GM18861 (cell line): ENCODE data around the gene SPEM2.

Experiments
- ATAC-seq: cut with Tn5 transposase; IDR thresholded peaks from one replicate; pipeline ENCODE4 v1.9.1; 2021; ENCODE audit not compliant: unreplicated experiment

SPEM2 gene

DNA sequence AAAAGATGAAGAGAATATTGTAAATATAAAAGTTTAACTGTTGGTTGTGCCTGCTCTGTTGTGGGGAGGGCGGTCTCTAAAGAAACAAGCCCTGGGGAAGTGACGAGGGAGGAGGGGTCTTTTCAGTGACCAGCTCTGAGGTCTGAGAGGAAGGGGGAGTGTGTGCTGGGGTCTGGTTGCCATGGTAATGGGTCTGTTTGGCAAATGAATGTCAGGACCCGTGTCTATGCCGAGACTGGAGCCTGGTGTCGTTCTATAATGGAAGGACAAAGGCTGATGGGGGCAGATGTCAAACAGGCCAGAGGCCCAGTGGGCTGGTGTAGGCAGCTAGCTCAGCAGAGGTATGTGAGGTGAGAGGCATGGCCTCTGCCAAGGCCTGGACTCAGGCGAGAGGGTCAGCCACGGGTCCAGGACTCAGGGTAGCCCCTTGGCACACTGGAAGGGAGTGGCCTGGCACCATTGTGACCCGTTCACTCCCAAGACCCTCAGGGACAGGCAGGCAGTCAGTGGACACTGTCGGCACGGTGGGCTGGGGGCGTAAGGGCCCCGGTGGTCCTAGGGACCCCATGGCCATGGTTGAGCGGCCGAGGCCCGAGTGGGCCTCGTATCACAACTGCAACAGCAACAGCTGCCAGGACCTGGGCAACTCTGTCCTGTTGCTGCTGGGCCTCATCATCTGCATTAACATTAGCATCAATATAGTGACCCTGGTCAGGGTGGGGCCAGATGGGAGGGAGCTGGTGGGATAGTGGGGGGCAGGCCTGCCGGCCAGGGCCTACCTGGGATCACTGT lies 5.4 kb upstream of the SPEM2 start, which contains the start of gene SPEM1:
SPEM1 (plus strand) TSS at position 506 of the 792 bp plus-strand sequence; CDS start at position 567, 61 bp downstream.
- ATAC-seq = no peak

DNA sequence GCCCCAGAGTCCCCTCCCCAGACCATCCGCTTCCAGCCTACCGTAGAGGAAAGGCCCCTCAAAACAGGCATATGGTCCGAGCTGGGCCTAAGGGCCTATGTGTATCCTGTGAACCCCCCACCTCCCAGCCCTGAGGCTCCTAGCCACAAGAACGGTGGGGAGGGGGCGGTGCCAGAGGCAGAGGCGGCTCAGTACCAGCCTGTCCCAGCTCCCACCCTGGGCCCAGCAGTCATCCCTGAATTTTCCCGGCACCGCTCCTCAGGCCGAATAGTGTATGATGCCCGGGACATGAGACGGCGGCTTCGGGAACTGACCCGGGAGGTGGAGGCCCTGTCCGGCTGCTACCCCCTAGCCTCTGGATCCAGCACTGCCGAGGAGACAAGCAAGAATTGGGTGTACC lies 4.2 kb upstream of the SPEM2 start:
- no peak for ATAC-seq

DNA sequence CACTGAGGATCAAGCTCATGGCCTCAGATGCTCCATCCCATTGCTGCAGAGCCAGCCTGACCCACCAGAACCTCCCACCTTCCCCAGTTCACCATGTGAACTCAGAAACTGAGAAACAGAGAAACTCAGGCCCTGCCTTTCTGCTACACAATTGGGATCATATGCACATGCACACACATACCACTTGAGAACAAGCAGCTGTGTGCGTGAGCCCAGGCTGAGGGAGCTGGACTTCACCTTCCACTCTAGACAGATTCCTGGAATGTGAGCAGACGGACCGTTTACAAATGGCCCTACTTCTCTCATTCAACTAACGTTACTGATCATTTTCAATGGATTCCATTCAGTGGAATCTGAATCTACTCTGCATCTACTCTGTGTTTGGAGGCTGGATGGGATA lies 1.7 kb upstream of the SPEM2 start:
- ATAC-seq = no peak

DNA sequence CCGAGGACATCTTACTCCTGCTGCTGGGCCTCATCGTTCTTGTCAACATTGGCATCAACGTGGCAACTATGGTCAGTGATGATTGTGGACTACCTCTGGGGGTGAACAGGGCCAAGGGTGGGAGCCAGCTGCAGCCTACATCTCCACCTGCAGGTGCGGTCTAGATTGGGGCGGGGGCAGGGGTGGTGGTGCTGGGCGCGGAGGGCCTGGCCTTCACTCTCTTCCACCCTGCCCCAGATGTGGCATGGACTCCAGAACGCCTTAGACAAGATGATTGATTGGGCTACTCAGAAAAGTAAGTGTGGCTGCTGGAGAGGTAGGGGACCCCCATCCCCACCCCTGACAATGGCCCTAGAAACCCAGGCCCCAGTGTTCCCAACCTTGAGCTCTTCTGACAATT lies 340 bp downstream of the SPEM2 start:
- ATAC-seq = no peak

DNA sequence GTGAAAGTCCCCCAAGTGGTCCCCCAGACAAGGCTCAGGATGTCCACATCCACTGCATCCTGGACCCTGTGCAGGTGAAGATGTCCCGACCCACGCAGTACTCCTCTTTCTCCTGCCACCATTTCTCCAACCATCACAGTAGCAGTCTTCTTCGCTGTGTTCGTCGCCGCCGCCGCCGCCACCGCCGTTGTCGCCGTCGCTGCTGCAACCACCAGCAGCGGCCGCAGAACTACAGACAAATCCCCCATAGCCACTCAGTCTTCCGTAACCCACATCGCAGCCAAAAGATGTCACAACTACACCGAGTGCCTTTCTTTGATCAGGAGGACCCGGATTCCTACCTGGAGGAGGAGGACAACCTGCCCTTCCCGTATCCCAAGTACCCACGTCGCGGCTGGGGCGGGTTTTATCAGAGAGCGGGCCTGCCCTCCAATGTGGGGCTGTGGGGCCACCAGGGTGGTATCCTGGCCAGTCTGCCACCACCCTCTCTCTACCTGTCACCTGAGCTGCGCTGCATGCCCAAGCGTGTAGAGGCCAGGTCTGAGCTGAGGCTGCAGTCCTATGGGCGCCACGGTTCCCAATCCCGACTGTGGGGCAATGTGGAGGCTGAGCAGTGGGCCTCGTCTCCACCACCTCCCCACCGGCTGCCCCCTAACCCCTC lies 917 bp downstream of the SPEM2 start:
- ATAC-seq = no peak

DNA sequence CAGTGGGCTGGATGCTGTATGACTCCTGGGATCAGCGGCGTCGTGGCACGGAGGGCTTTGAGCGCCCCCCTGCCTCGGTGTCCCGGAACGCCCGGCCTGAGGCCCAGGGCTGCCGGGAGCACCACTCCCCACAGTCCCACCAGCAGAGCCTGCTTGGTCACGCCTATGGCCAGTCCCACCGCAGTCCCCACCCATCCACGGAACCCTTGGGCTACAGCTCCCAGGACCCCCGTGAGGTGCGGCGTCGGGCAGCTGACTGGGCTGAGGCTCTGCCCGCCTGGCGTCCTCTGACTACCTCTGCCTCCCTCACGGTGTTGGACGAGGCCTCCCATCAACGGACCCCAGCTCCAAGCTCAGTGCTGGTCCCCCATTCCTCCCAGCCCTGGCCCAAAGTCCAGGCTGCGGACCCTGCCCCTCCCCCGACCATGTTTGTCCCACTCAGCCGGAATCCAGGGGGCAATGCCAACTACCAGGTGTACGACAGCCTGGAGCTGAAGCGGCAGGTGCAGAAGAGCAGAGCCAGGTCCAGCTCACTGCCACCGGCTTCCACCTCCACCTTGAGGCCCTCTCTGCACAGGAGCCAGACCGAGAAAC lies 1.6 kb downstream of the SPEM2 start:
- ATAC-seq = no peak

DNA sequence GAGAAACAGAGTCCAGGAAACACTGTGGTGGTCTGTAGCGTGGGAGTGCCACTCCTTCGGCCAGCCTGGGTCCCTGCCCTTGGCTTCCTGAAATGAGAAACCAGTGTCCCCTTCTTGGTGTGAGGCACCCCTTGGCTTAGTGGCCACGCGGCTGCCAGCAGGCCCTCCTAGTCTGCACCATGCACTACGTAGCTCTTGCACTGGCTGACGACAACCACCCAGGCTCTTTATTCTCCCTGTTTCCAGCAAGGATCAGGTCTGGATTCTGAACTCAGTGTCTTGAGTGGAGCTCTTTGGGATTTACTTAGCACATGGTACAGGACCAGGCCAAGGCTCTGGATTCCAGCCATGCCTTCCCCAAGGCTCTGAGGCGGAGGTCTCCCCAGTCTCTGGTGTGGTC lies 2.1 kb downstream of the SPEM2 start:
- ATAC-seq = no peak

DNA sequence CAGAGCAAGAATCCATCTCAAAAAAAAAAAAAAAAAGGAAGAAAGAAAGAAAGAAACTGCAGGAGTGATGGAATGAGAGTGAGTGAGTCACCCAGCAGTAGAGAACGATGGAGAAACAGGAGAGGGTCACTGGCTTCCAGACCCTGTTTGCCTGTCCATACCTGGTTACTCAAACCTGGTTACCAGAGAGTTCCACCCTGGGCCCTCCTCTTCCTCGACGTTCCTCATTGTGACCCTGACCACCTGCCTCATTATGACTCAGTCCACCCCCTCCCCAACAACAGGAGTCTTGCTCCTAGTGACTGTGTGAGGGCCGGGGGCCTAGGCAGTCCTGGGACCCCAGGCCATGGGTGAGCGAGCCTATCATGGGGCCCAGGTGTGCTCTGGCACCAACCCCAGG lies 3.1 kb downstream of the SPEM2 start, which contains the start of gene SPEM3:
SPEM3 (plus strand) TSS at position 301 of the 400 bp plus-strand sequence; CDS start at position 347, 46 bp downstream.
- no peak for ATAC-seq

DNA sequence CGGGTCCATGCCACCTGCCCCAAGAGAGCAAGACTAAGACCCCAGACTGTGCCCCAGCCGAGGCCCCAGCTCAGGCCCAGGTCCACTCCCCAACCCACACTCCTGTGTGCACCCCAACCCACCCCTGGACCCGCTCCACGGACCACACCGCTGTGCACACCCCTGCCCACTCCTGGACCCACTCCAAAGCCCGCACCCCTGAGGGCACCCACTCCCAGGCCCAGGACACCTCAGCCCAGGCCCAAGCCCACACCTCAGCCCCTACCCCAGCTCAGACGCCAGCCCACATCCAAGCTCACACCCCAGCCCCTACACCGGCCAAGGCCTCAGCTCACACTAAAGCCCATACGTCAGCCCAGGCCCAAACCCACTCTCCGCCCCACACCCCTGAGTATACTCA lies 4.3 kb downstream of the SPEM2 start:
- ATAC-seq = no peak

DNA sequence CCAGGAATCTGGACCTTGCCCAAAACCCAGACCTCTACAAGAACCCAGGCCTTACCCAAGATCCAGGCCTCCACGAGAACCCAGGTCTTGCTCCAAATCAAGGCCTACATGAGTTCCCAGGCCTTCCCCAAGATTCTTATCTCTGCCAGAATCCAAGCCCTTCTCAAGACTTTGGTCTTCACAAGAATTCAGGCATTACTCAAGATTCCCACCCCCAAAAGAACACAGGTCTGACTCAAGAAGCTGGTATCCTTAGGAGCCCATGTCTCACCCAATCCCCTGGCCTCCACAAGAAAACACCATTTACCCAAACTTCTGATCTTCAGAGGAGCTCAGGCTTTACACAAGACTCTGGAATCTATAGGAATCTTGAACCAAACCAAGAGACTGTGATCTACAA lies 5.8 kb downstream of the SPEM2 start:
- ATAC-seq = no peak

DNA sequence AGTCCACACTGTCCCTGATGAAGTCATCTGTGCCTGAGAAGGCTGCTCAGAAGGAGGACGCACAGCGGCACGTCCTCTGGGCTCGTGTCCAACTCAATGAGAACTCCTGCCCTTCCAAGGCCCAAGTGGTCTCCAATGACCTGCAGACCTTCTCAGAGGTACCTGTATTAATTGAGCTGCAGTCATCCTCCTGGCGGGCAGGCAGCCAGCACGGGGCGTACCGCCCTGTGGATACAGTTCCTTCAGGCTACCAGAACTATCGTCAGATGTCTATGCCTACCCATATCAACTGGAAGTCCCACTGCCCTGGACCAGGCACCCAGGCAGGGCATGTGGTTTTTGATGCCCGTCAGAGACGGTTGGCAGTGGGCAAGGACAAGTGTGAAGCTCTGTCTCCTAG lies 6.9 kb downstream of the SPEM2 start:
- no peak for ATAC-seq

DNA sequence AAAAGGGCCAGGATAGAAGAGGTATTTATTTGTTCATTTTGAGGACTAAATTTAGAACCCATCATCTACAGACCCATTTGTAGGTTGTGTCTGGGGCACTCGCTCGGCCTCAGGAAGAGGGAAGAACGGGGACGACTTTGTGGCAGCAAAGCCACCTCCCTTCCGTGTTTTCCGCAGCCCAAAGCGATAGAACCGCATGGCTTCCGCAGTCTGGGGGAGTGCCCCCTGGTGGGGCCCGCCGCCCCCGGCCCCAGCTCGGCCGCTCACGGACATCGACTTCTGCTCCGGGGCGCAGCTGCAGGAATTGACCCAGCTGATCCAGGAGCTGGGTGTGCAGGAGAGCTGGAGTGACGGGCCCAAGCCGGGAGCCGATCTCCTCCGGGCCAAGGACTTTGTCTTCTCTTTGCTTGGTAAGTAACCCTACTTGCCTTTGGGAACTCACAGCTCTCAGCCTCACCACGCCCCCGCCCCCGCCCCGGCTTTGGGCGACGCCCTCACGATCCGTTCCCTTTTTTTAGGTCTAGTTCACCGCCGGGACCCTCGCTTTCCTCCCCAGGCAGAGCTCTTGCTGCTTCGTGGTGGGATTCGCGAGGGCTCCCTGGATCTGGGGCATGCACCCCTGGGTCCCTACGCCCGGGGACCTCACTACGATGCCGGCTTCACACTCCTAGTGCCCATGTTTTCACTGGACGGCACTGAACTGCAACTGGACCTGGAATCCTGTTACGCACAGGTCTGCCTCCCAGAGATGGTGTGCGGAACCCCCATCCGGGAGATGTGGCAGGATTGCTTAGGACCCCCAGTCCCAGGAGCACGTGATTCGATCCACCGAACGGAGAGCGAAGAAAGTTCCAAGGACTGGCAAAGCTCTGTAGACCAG lies 10.5 kb downstream of the SPEM2 start:
- peak; percentile 24 for ATAC-seq

DNA sequence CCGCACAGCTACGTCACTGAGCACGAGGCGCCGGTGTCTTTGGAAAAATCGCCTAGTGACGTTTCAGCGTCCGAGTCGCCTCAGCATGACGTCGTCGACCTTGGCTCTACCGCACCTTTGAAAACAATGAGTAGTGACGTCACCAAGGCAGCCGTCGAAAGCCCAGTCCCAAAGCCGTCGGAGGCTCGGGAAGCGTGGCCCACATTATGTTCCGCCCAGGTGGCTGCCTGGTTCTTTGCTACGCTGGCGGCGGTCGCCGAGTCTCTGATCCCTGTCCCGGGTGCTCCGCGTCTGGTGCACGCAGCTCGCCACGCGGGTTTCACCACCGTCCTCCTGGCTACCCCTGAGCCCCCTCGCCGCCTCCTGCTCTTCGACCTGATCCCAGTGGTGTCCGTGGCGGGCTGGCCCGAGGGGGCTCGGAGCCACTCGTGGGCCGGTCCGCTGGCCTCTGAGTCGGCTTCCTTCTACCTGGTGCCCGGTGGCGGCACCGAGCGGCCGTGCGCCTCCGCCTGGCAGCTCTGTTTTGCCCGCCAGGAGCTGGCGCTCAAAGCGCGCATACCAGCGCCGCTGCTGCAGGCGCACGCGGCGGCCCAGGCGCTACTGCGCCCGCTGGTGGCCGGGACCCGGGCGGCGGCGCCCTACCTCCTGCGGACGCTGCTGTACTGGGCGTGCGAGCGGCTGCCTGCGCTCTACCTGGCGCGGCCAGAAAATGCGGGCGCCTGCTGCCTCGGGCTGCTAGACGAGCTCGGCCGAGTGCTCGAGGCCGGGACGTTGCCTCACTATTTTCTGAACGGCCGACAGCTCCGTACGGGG lies 11.3 kb downstream of the SPEM2 start:
- peak; percentile 37 for ATAC-seq

DNA sequence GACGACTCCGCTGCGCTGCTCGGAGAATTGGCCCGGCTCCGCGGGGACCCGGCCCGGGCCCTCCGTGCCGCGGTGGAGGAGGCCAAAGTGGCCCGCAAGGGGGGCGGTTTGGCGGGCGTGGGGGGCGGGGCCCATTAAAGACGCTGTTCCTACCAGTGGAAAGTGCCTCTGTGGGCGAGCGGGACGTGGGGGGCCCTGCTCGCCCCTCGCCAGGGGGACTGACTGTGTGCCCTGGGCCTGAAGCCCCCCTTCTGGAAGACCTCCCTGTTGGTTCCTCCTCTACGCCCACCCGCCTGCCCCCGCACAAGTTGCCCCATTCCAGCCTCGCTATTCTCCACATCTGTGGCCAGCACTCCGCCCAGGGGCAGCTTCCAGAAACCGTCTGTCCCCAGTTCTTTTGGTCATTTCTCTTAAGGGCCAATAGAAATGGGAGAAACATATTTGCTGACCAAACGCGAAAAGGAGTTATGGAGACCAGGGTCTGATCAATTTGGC lies 12.0 kb downstream of the SPEM2 start:
- ATAC-seq = no peak

DNA sequence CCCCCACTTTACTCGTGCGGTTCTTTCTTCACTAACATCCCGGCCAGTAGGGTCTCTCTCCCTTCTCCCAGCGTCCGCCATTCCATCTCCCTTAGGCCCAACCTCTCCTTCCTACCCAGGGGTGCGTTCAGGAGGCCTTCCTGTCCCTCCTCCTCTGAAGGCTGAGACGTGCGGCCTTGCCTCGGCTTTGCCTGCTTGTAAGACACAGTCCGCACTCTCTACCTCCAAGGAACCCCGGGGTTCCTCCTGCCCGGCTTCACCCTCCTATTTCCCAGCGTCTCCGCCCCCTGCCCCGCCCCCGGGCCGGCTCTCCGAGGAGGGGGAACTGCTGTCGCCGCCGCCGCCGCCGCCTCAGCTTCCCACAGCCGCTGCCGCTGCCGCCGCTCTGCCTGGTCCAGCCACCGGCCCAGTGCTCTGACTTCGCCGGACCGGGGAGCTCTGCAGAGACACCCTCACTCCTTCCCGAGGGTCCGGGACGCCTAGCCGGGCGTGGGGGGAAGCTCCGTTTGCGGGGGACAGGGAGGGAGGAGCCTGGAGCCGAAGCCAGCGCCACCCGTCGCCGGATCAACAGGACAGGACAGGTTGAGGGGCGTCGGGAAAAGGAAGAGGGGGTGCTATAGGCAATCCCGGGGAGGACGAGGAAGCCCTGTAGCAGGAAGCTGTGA lies 12.7 kb downstream of the SPEM2 start:
- no peak for ATAC-seq

DNA sequence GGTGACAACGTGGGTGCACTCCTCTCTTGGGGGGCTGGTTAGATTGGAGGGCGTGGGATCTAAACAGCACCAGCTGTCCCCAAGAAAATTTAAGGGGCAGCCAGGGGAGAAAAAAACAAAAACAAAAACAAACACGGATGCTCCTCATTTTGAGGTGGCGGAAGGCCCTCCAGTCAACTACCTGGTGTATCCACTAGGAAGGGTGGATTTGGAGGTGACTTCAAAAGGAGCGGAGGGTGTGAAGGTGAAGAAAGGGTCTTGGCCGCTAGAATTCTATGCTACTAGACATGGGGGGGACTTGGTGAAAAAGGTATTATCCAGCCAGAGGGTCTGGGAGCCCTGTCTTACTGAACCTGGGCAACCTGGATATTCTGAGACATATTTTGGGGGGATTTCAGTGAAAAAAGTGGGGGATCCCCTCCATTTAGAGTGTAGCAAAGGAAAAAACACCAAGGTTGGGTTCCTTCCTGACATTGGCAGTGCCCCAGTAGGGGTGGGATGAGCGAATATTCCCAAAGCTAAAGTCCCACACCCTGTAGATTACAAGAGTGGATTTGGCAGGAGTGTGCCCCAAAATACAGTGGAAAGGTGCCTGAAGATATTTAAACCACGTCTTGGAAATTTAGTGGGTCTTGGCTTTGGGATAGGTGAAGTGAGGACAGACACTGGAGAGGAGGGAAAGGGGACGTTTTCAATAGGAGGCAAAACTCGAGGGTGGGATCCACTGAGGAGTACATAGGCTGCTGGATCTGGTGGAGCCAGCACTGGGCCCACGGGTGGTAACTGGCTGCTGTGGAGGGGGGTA lies 13.4 kb downstream of the SPEM2 start:
- ATAC-seq = no peak

DNA sequence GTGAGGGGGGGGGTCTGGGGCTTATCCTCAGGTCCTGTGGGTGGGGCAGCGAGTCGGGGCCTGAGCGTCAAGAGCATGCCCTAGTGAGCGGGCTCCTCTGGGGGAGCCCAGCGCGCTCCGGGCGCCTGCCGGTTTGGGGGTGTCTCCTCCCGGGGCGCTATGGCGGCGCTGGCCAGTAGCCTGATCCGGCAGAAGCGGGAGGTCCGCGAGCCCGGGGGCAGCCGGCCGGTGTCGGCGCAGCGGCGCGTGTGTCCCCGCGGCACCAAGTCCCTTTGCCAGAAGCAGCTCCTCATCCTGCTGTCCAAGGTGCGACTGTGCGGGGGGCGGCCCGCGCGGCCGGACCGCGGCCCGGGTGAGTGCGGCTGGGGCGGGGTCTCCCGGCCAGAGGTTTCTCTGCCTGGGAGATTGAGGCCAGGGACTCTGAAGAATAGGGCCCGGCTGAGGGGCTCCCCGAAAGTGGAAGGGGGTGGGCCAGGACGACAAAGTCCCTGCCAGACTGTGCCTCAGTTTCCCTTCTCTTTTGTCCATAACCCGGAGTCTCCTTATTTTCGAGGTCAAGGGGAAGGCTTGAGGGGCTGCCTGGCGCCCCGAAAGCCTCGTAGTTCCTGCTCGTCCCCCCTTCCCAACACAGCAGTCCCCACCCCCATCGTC lies 14.2 kb downstream of the SPEM2 start, which contains the start of gene FGF11:
FGF11 (plus strand) TSS at position 51 of the 651 bp plus-strand sequence; CDS start at position 160, 109 bp downstream.
- no peak for ATAC-seq
